ENCODE measurements around the gene EIF3A. TPM values are rescaled to one million over a fixed set of nuclear protein-coding genes. Genes with fewer than 3 reads are reported as not detected.
A peak's percentile ranks its signal among the peaks of the same experiment; 100 is the strongest.

The EIF3A gene
- total and polyA plus RNA-seq, 4 donors, result 27.5 to 88.9 (median 47.6) TPM

GRCh38 chr10:119079599-119080520, 757 bp downstream of the EIF3A start:
- peak overlapping the region; percentile 80 to 94 (median 90) for H3K4me3 ChIP-seq (ENCODE audit: low read depth in 1 of 3, low read length in 3 of 3)
- H3K27me3 ChIP-seq (ENCODE audit: control insufficient read depth in 4 of 4, insufficient read depth in 4 of 4, low read length in 3 of 4), result no peaks in the 10 kb centered on the region
- H3K9me3 ChIP-seq (ENCODE audit: control insufficient read depth in 4 of 4, low read length in 3 of 4), result no peaks in the 10 kb centered on the region
- H3K9ac ChIP-seq (ENCODE audit: low read depth in 1 of 2, low read length in 2 of 2), result peak overlapping the region; percentile 95
- H3K27ac ChIP-seq (ENCODE audit: low read depth in 1 of 2, low read length in 2 of 2), result peak overlapping the region; percentile 99 to 100
- H3K36me3 ChIP-seq (ENCODE audit: control insufficient read depth in 4 of 4, insufficient read depth in 3 of 4, low read depth in 1 of 4, low read length in 3 of 4), result peaks cover 0 to 1% (median 0%) of the 10 kb centered on the region in 4 donors
- peak; percentile 75 for DNase-seq (ENCODE audit: low spot score)
- peaks cover 5 to 30% (median 12%) of the 10 kb centered on the region in 4 donors for H3K4me1 ChIP-seq (ENCODE audit: control insufficient read depth in 4 of 4, insufficient read depth in 4 of 4, low read length in 3 of 4)
- under 1% methylated on average over 48 of the region's 48 CpGs for WGBS
- TF ChIP-seq REST (IDR thresholded peaks at IDR 0.05) (no peak), ZBTB33 (IDR thresholded peaks at IDR 0.05) (peak; percentile 88), YY1 (IDR thresholded peaks at IDR 0.05) (peak; percentile 96), RAD21 (IDR thresholded peaks at IDR 0.05) (peak in 1 of 2 donors; percentile 32), EGR1 (IDR thresholded peaks at IDR 0.05; ENCODE audit: low read depth in 2 of 2) (peak; percentile 94 to 96), HNF4A (conservative IDR thresholded peaks at IDR 0.05) (peak in 1 of 2 donors; percentile 12), NR2F2 (IDR thresholded peaks at IDR 0.05) (no peak), RXRA (IDR thresholded peaks at IDR 0.05) (peak in 1 of 2 donors; percentile 32), SP1 (IDR thresholded peaks at IDR 0.05) (peak; percentile 48)
- TF ChIP-seq, protein P1, sequence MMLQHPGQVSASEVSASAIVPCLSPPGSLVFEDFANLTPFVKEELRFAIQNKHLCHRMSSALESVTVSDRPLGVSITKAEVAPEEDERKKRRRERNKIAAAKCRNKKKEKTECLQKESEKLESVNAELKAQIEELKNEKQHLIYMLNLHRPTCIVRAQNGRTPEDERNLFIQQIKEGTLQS (IDR thresholded peaks at IDR 0.05), result no peak

GRCh38 chr10:119078422-119079179, 2.0 kb downstream of the EIF3A start:
- Histone ChIP-seq H3K9me3 (ENCODE audit: control insufficient read depth in 4 of 4, low read length in 3 of 4) (no peaks in the 10 kb centered on the region), H3K4me3 (ENCODE audit: low read depth in 1 of 3, low read length in 3 of 3) (peak overlapping the region; percentile 28 to 90 (median 80)), H3K27ac (ENCODE audit: low read depth in 1 of 2, low read length in 2 of 2) (peak overlapping the region; percentile 99 to 100), H3K4me1 (ENCODE audit: control insufficient read depth in 4 of 4, insufficient read depth in 4 of 4, low read length in 3 of 4) (peaks cover 8 to 24% (median 12%) of the 10 kb centered on the region in 4 donors), H3K27me3 (ENCODE audit: control insufficient read depth in 4 of 4, insufficient read depth in 4 of 4, low read length in 3 of 4) (no peaks in the 10 kb centered on the region), H3K9ac (ENCODE audit: low read depth in 1 of 2, low read length in 2 of 2) (peak overlapping the region; percentile 95), H3K36me3 (ENCODE audit: control insufficient read depth in 4 of 4, insufficient read depth in 3 of 4, low read depth in 1 of 4, low read length in 3 of 4) (peaks cover 0 to 1% (median 0%) of the 10 kb centered on the region in 4 donors)
- WGBS, result 21% methylated on average over 10 of the region's 10 CpGs
- no peak for TF ChIP-seq REST (IDR thresholded peaks at IDR 0.05)
- no peak for TF ChIP-seq HNF4A (conservative IDR thresholded peaks at IDR 0.05)
- TF ChIP-seq TAF1 (conservative IDR thresholded peaks at IDR 0.05), result no peak
- TF ChIP-seq, protein P2, sequence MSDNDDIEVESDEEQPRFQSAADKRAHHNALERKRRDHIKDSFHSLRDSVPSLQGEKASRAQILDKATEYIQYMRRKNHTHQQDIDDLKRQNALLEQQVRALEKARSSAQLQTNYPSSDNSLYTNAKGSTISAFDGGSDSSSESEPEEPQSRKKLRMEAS (IDR thresholded peaks at IDR 0.05), result no peak
- TF ChIP-seq ZBTB33 (IDR thresholded peaks at IDR 0.05), result no peak
- no peak for TF ChIP-seq SP1 (IDR thresholded peaks at IDR 0.05)
- no peak for TF ChIP-seq GABPA (IDR thresholded peaks at IDR 0.05 in 1 of 2, conservative IDR thresholded peaks at IDR 0.05 in 1 of 2)
- TF ChIP-seq YY1 (IDR thresholded peaks at IDR 0.05), result no peak
- TF ChIP-seq FOXA2 (IDR thresholded peaks at IDR 0.05), result no peak
- TF ChIP-seq RAD21 (IDR thresholded peaks at IDR 0.05), result no peak
- TF ChIP-seq RXRA (IDR thresholded peaks at IDR 0.05), result no peak
- TF ChIP-seq EGR1 (IDR thresholded peaks at IDR 0.05; ENCODE audit: low read depth in 2 of 2), result no peak
- TF ChIP-seq FOXA1 (IDR thresholded peaks at IDR 0.05), result no peak
- no peak for TF ChIP-seq HNF4G (IDR thresholded peaks at IDR 0.05)
- DNase-seq (ENCODE audit: low spot score), result no peak

Data from liver (tissue), 9 donors.